Ectodermal cell (in vitro differentiated cells): ENCODE results near the gene EHD1.

Experiments used
- H3K27ac ChIP-seq: 2 replicates; pipeline ENCODE4 v1.7.0; 2013; ENCODE audit warnings: mild to moderate bottlenecking, low read depth, low read length; ENCODE audit not compliant: insufficient read depth, poor library complexity, severe bottlenecking
- H3K27me3 ChIP-seq: 2 replicates; pipeline ENCODE4 v1.7.0; 2013; ENCODE audit warnings: mild to moderate bottlenecking, low read length; ENCODE audit not compliant: insufficient read depth, control insufficient read depth, poor library complexity, severe bottlenecking
- H3K36me3 ChIP-seq: one replicate; pipeline ENCODE4 v1.7.0; 2013; ENCODE audit warnings: low read length; ENCODE audit not compliant: control insufficient read depth, insufficient read depth
- H3K4me1 ChIP-seq: one replicate; pipeline ENCODE4 v1.7.0; 2013; ENCODE audit warnings: low read length; ENCODE audit not compliant: control insufficient read depth, insufficient read depth
- H3K4me3 ChIP-seq: 2 replicates; pipeline ENCODE4 v1.7.0; 2013; ENCODE audit warnings: low read depth, low read length, control low read depth; ENCODE audit not compliant: insufficient read depth
- H3K9me3 ChIP-seq: 2 replicates; pipeline ENCODE4 v1.7.0; 2013; ENCODE audit warnings: mild to moderate bottlenecking, low read length, moderate library complexity; ENCODE audit not compliant: control insufficient read depth
- WGBS, 2 experiments: methylation state at CpG; one replicate each; pipeline ENCODE4 v1.1.7; 2013; ENCODE audit warnings: missing lambda C conversion rate in 2 of 2; 5-methylcytosine and 5-hydroxymethylcytosine counted together

EHD1 gene

GRCh38 chr11:64867748-64868462 lies 10.5 kb downstream of the EHD1 start:
- Histone ChIP-seq H3K27me3 (no peaks in the 10 kb centered on the region), H3K9me3 (no peaks in the 10 kb centered on the region), H3K36me3 (no peaks in the 10 kb centered on the region), H3K27ac (no peak overlapping the region), H3K4me3 (no peak overlapping the region), H3K4me1 (peaks cover 46% of the 10 kb centered on the region)
- WGBS, 2 experiments = 94 to 95% methylated on average over 28 of the region's 28 CpGs

- 94 to 100% methylated on average over 4 of the region's 4 CpGs for WGBS, 2 experiments
- peaks cover 46% of the 10 kb centered on the region for H3K4me1 ChIP-seq
Measured at GRCh38 chr11:64866173-64866491, 12.3 kb downstream of the EHD1 start.

GRCh38 chr11:64865286-64866172 lies 12.9 kb downstream of the EHD1 start:
- Histone ChIP-seq H3K9me3 (no peaks in the 10 kb centered on the region), H3K27me3 (no peaks in the 10 kb centered on the region), H3K4me3 (no peak overlapping the region), H3K4me1 (peaks cover 40% of the 10 kb centered on the region), H3K27ac (no peak overlapping the region), H3K36me3 (no peaks in the 10 kb centered on the region)
- 87 to 91% methylated on average over 15 of the region's 15 CpGs for WGBS, 2 experiments

More at GRCh38 chr11:64866173-64866491, 12.3 kb downstream of the EHD1 start:
- no peaks in the 10 kb centered on the region for H3K36me3 ChIP-seq
- H3K27ac ChIP-seq = no peak overlapping the region
- H3K27me3 ChIP-seq = no peaks in the 10 kb centered on the region
- H3K4me3 ChIP-seq = no peak overlapping the region
- no peaks in the 10 kb centered on the region for H3K9me3 ChIP-seq

GRCh38 chr11:64864473-64865285 lies 13.7 kb downstream of the EHD1 start:
- 72 to 73% methylated on average over 17 to 18 of the region's 18 CpGs for WGBS, 2 experiments
- Histone ChIP-seq H3K4me3 (no peak overlapping the region), H3K27ac (peak overlapping the region; percentile 56), H3K4me1 (peaks cover 32% of the 10 kb centered on the region), H3K36me3 (no peaks in the 10 kb centered on the region), H3K27me3 (no peaks in the 10 kb centered on the region), H3K9me3 (no peaks in the 10 kb centered on the region)

GRCh38 chr11:64864135-64864472 lies 14.3 kb downstream of the EHD1 start:
- Histone ChIP-seq H3K9me3 (no peaks in the 10 kb centered on the region), H3K36me3 (no peaks in the 10 kb centered on the region), H3K4me1 (peaks cover 32% of the 10 kb centered on the region), H3K4me3 (no peak overlapping the region), H3K27me3 (no peaks in the 10 kb centered on the region), H3K27ac (peak overlapping the region; percentile 56)
- 88 to 91% methylated on average over 9 of the region's 9 CpGs for WGBS, 2 experiments

- no peaks in the 10 kb centered on the region for H3K9me3 ChIP-seq
- 67 to 70% methylated on average over 23 of the region's 23 CpGs for WGBS, 2 experiments
- H3K27me3 ChIP-seq = no peaks in the 10 kb centered on the region
- H3K36me3 ChIP-seq = no peaks in the 10 kb centered on the region
- H3K4me3 ChIP-seq = no peak overlapping the region
- H3K27ac ChIP-seq = peak overlapping the region; percentile 73
- peaks cover 32% of the 10 kb centered on the region for H3K4me1 ChIP-seq
Measured at GRCh38 chr11:64863391-64864060, 14.9 kb downstream of the EHD1 start.

- 64 to 66% methylated on average over 9 of the region's 9 CpGs for WGBS, 2 experiments
- H3K36me3 ChIP-seq = no peaks in the 10 kb centered on the region
- no peaks in the 10 kb centered on the region for H3K9me3 ChIP-seq
- no peaks in the 10 kb centered on the region for H3K27me3 ChIP-seq
- H3K27ac ChIP-seq = peak overlapping the region; percentile 73
- peaks cover 32% of the 10 kb centered on the region for H3K4me1 ChIP-seq
- no peak overlapping the region for H3K4me3 ChIP-seq
Measured at GRCh38 chr11:64862987-64863390, 15.4 kb downstream of the EHD1 start.

GRCh38 chr11:64861227-64861975 lies 17.0 kb downstream of the EHD1 start:
- 83 to 87% methylated on average over 6 of the region's 6 CpGs for WGBS, 2 experiments
- Histone ChIP-seq H3K9me3 (no peaks in the 10 kb centered on the region), H3K4me3 (no peak overlapping the region), H3K36me3 (no peaks in the 10 kb centered on the region), H3K4me1 (peaks cover 32% of the 10 kb centered on the region), H3K27me3 (no peaks in the 10 kb centered on the region), H3K27ac (no peak overlapping the region)
